DND-41 (cell line): ENCODE results near the gene TBC1D22A.

Source experiments
- ATAC-seq: fragments of 200-7000 bp; cut with Tn5 transposase; 3 replicates; pipeline ENCODE4 v1.9.1; 2021; ENCODE audit warnings: low read depth; ENCODE audit not compliant: insufficient read depth
- DNase-seq: peaks from one replicate; pipeline ENCODE4 v3.0.0-alpha.2; 2020
- H2AFZ ChIP-seq: 2 replicates; pipeline ENCODE4 v1.6.0; 2012; ENCODE audit warnings: low read depth, low read length
- H3K27ac ChIP-seq: 2 replicates; pipeline ENCODE4 v1.5.1; 2012; ENCODE audit warnings: low read length, inconsistent platforms
- H3K27me3 ChIP-seq: fragments of 200-600 bp; sonication (generic); 2 replicates; pipeline ENCODE4 v1.6.0; 2012; ENCODE audit warnings: low read length, mild to moderate bottlenecking, inconsistent platforms; ENCODE audit not compliant: insufficient read depth, poor library complexity
- H3K36me3 ChIP-seq: 2 replicates; pipeline ENCODE4 v1.5.1; 2012; ENCODE audit warnings: low read length, inconsistent platforms; ENCODE audit not compliant: insufficient read depth
- H3K4me1 ChIP-seq: 2 replicates; pipeline ENCODE4 v1.5.1; 2012; ENCODE audit warnings: mild to moderate bottlenecking, low read length; ENCODE audit not compliant: insufficient read depth
- H3K4me2 ChIP-seq: 2 replicates; pipeline ENCODE4 v1.6.0; 2012; ENCODE audit warnings: mild to moderate bottlenecking, moderate library complexity, low read length, inconsistent platforms; ENCODE audit not compliant: insufficient read depth
- H3K4me3 ChIP-seq, 2 experiments: fragments of 200-600 bp in 1 of 2; shearing (Covaris generic) in 1 of 2; 2 replicates each; pipeline ENCODE4 v1.5.1; 2012 to 2016; ENCODE audit warnings: inconsistent platforms in 2 of 2, low read length in 2 of 2, mild to moderate bottlenecking in 2 of 2, low read depth in 1 of 2, moderate library complexity in 1 of 2
- H3K79me2 ChIP-seq: 2 replicates; pipeline ENCODE4 v1.6.0; 2012; ENCODE audit warnings: low read length, inconsistent platforms; ENCODE audit not compliant: insufficient read depth
- H3K9ac ChIP-seq: 2 replicates; pipeline ENCODE4 v1.6.0; 2012; ENCODE audit warnings: low read depth, mild to moderate bottlenecking, inconsistent platforms, low read length, moderate library complexity
- H3K9me3 ChIP-seq: 2 replicates; pipeline ENCODE4 v1.5.1; 2012; ENCODE audit warnings: low read length, moderate library complexity, mild to moderate bottlenecking, inconsistent platforms; ENCODE audit not compliant: insufficient read depth, severe bottlenecking
- H4K20me1 ChIP-seq: 2 replicates; pipeline ENCODE4 v1.6.0; 2012; ENCODE audit warnings: low read length; ENCODE audit not compliant: insufficient read depth
- EZH2 ChIP-seq: IDR thresholded peaks from 3 replicates; pipeline ENCODE4 v1.6.1; 2012; ENCODE audit warnings: borderline replicate concordance, low read depth, mild to moderate bottlenecking, moderate library complexity, low read length, inconsistent platforms; ENCODE audit not compliant: severe bottlenecking
- TF ChIP-seq, protein P1 (sequence below): IDR thresholded peaks from 2 replicates; pipeline ENCODE4 v1.5.1; 2012; ENCODE audit warnings: borderline replicate concordance, low read length, moderate library complexity, mild to moderate bottlenecking; ENCODE audit not compliant: poor library complexity, severe bottlenecking; ENCODE audit errors: extremely low read depth

Gene TBC1D22A

DNA sequence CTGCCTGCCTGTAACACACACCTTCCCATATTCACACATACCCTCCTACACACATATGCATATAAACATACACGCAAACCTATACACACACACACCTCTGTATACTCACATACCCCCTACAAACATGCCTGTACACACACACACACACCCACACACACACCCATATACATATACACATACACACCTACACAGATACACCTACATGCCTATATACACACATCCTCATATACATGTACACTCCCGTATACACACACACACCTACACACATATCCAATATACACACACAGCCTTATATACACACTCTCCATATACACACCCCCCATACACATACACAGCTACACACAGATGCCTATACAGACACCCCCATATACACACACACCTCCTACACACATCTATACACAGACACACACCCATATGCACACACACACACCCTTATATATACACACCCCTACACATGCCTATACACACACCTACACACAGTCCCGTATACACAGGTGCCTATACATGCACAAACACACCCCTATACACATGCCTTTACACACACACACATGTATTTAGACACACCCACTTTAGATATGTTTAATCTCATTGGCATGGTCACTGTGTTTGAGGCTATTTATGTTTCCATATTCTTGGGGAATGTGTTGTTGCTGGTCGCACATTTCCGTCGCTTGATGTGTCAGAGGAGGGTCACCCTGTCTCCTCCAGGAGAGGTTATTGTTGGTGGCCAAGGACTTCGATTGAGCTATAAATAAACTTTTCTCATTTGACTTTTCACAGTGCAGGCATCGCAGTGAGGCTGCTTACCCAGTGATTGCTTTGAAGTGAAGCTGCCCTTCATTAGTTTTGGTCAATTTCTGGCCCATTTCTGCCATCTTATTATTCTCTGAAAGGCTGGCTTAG, 243.3 kb downstream of the TBC1D22A start:
- Histone ChIP-seq H3K36me3 (peaks cover 55% of the 10 kb centered on the region), H3K27ac (no peak overlapping the region), H3K79me2 (no peaks in the 10 kb centered on the region), H3K27me3 (no peaks in the 10 kb centered on the region), H3K9me3 (no peaks in the 10 kb centered on the region), H4K20me1 (no peaks in the 10 kb centered on the region), H3K4me3 (no peak overlapping the region), H3K4me1 (no peaks in the 10 kb centered on the region), H3K4me2 (no peak overlapping the region), H3K9ac (no peak overlapping the region), H2AFZ (no peak overlapping the region)
- TF ChIP-seq, protein P1, sequence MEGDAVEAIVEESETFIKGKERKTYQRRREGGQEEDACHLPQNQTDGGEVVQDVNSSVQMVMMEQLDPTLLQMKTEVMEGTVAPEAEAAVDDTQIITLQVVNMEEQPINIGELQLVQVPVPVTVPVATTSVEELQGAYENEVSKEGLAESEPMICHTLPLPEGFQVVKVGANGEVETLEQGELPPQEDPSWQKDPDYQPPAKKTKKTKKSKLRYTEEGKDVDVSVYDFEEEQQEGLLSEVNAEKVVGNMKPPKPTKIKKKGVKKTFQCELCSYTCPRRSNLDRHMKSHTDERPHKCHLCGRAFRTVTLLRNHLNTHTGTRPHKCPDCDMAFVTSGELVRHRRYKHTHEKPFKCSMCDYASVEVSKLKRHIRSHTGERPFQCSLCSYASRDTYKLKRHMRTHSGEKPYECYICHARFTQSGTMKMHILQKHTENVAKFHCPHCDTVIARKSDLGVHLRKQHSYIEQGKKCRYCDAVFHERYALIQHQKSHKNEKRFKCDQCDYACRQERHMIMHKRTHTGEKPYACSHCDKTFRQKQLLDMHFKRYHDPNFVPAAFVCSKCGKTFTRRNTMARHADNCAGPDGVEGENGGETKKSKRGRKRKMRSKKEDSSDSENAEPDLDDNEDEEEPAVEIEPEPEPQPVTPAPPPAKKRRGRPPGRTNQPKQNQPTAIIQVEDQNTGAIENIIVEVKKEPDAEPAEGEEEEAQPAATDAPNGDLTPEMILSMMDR = no peak
- DNase-seq = no peak
- no peak for ATAC-seq

DNA sequence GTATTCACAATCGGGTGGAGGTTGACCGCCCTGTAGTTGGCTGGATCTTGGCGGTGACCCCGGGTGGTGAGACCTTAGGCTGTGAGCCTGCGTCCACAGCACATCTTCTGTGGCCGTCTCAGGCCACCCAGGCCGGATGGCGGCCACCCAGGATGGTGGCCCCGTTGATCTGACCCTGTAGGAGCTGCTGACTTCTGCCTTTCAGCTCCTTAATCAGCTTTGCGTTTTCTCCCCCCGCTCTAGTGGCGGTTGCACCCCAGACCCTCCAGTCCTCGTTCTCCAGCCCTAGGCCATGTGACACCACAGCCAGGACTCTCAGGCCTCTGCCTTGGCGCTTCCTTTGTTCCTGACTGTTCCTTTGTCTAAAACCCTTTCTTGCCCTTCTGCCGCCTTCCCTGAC, 244.0 kb downstream of the TBC1D22A start:
- H4K20me1 ChIP-seq = peaks cover 4% of the 10 kb centered on the region; the same call in 1 of the 2 replicates

DNA sequence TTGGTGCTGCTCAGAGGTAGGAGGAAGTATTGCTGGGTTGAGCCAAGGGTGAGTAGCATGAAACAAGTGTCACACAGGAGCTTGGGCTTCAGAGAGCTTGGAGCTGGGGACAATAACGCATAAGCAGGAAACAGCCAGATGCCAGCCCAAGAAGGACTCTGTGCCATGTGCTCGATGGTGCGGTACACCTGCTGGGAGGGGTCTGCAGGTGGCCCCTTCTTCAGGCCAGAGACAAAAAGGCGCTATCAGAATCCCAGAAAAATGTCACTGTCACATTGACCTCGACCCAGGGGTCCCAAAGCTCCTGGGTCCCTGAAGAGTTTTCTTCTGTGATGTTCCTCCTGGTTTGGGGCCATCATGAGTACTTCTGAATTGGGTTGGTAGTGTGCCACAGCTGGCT, 244.4 kb downstream of the TBC1D22A start:
- H3K4me3 ChIP-seq = no peak overlapping the region
- no peaks in the 10 kb centered on the region for H3K27me3 ChIP-seq
- no peaks in the 10 kb centered on the region for H3K4me1 ChIP-seq
- H3K4me2 ChIP-seq = no peak overlapping the region
- TF ChIP-seq, protein P1 = no peak
- no peak for TF ChIP-seq EZH2
- DNase-seq = no peak
- no peaks in the 10 kb centered on the region for H3K9me3 ChIP-seq
- peaks cover 55% of the 10 kb centered on the region for H3K36me3 ChIP-seq
- H3K27ac ChIP-seq = no peak overlapping the region
- H2AFZ ChIP-seq = no peak overlapping the region
- H3K9ac ChIP-seq = no peak overlapping the region
- no peak for ATAC-seq
- H4K20me1 ChIP-seq = peaks cover 4% of the 10 kb centered on the region; the same call in 1 of the 2 replicates
- no peaks in the 10 kb centered on the region for H3K79me2 ChIP-seq

More for the DNA sequence above, 244.0 kb downstream of the TBC1D22A start:
- no peak overlapping the region for H3K4me3 ChIP-seq
- no peaks in the 10 kb centered on the region for H3K4me1 ChIP-seq
- H3K9ac ChIP-seq = no peak overlapping the region
- DNase-seq (no peak), ATAC-seq (no peak)
- H3K27me3 ChIP-seq = no peaks in the 10 kb centered on the region
- TF ChIP-seq, protein P1 = no peak
- peaks cover 55% of the 10 kb centered on the region for H3K36me3 ChIP-seq
- no peaks in the 10 kb centered on the region for H3K9me3 ChIP-seq
- no peaks in the 10 kb centered on the region for H3K79me2 ChIP-seq
- no peak overlapping the region for H3K4me2 ChIP-seq
- no peak overlapping the region for H3K27ac ChIP-seq
- H2AFZ ChIP-seq = no peak overlapping the region
